ENCODE results near the gene CCDC174.

GRCh38 chr3:14687360-14687759, 35.8 kb downstream of the CCDC174 start:
- TF ChIP-seq SIN3A (IDR thresholded peaks at IDR 0.05; ENCODE audit: borderline replicate concordance, insufficient read depth, low read length) (no peak), REST (IDR thresholded peaks at IDR 0.05; ENCODE audit: insufficient read depth in 1 of 2, low read depth in 2 of 2, low read length in 2 of 2) (no peak), POLR2AphosphoS5 (IDR thresholded peaks at IDR 0.05; ENCODE audit: low read depth, low read length) (no peak), FOXP2 (optimal IDR thresholded peaks at IDR 0.05; ENCODE audit: borderline replicate concordance, extremely low read depth, extremely low read length, insufficient read depth) (no peak)
